K562 (cell line): Measurements from ENCODE around the gene IFT122. TPM values are rescaled to one million over a fixed set of nuclear protein-coding genes. Genes with fewer than 3 reads are reported as not detected.

Source experiments
- CEBPB ChIP-seq: fragments of 450-650 bp; IDR thresholded peaks from 2 replicates; pipeline ENCODE4 v1.6.1; 2016; ENCODE audit warnings: missing genetic modification characterization, missing compliant biosample characterization
- CTCF ChIP-seq, 3 experiments: IDR thresholded peaks in 2 of 3; conservative IDR thresholded peaks in 1 of 3; 2 replicates each; pipeline ENCODE4 v1.5.1; 2011 to 2012; ENCODE audit warnings: low read length in 3 of 3, mild to moderate bottlenecking in 3 of 3, control low read depth in 2 of 3, improper control_type of control experiment in 1 of 3, inconsistent platforms in 1 of 3, low read depth in 1 of 3, mixed read lengths in 1 of 3, moderate library complexity in 1 of 3; ENCODE audit not compliant: insufficient read depth in 2 of 3
- ESRRA ChIP-seq: fragments of 450-650 bp; IDR thresholded peaks from 2 replicates; pipeline ENCODE4 v1.6.1; 2014; ENCODE audit warnings: low read depth, mild to moderate bottlenecking, moderate library complexity, borderline replicate concordance
- GABPA ChIP-seq: fragments of 200-800 bp; sonication (Bioruptor generic); conservative IDR thresholded peaks from 2 replicates; pipeline ENCODE4 v1.6.1; 2016; ENCODE audit warnings: low read depth, missing genetic modification characterization, missing compliant biosample characterization
- HMGXB4 ChIP-seq: sonication (generic); formaldehyde crosslinking; IDR thresholded peaks from 2 replicates; pipeline ENCODE4 v1.8.1; 2023; ENCODE audit warnings: mild to moderate bottlenecking, missing genetic modification reagents
- KLF10 ChIP-seq: fragments of 250-450 bp; sonication (Bioruptor Pico); IDR thresholded peaks from 2 replicates; pipeline ENCODE4 v1.6.1; 2021; ENCODE audit warnings: matching md5 sums
- KLF13 ChIP-seq: fragments of 450-650 bp; IDR thresholded peaks from 2 replicates; pipeline ENCODE4 v1.6.1; 2016; ENCODE audit warnings: missing genetic modification characterization, low read depth, mild to moderate bottlenecking, missing compliant biosample characterization, moderate library complexity, borderline replicate concordance
- MLLT1 ChIP-seq, 2 experiments: fragments of 450-650 bp; IDR thresholded peaks; 2 replicates each; pipeline ENCODE4 v1.6.1; 2016
- PTBP1 ChIP-seq: fragments of 200-400 bp; formaldehyde crosslinking; IDR thresholded peaks from 2 replicates; pipeline ENCODE4 v1.6.1; 2017; ENCODE audit warnings: low read depth, low read length
- SAP30 ChIP-seq: fragments of 200-600 bp; sonication (generic); IDR thresholded peaks from 2 replicates; pipeline ENCODE4 v1.6.1; 2012; ENCODE audit warnings: borderline replicate concordance, low read depth, mild to moderate bottlenecking, moderate library complexity, low read length, control low read depth, inconsistent platforms; ENCODE audit not compliant: insufficient read depth, poor library complexity, severe bottlenecking
- SMAD2 ChIP-seq: fragments of 150-350 bp; IDR thresholded peaks from 2 replicates; pipeline ENCODE4 v1.6.1; 2014; ENCODE audit warnings: low read depth, mild to moderate bottlenecking, low read length
- SNAPC5 ChIP-seq: fragments of 250-450 bp; sonication (Bioruptor Pico); IDR thresholded peaks from 2 replicates; pipeline ENCODE4 v1.8.0; 2021; ENCODE audit warnings: moderate library complexity, mild to moderate bottlenecking, inconsistent platforms
- SUPT5H ChIP-seq: fragments of 450-650 bp; IDR thresholded peaks from 2 replicates; pipeline ENCODE4 v1.6.1; 2016
- THAP12 ChIP-seq: fragments of 250-450 bp; sonication (Bioruptor Pico); IDR thresholded peaks from 2 replicates; pipeline ENCODE4 v1.9.0; 2021; ENCODE audit warnings: mild to moderate bottlenecking, inconsistent platforms
- USF2 ChIP-seq: sonication (generic); formaldehyde crosslinking; IDR thresholded peaks from 2 replicates; pipeline ENCODE4 v1.5.0; 2020; ENCODE audit warnings: missing genetic modification reagents
- ZBED1 ChIP-seq: IDR thresholded peaks from 2 replicates; pipeline ENCODE4 v1.6.1; 2014
- ZNF146 ChIP-seq: IDR thresholded peaks from one replicate; pipeline ENCODE4 v1.6.1; 2018; ENCODE audit warnings: missing compliant biosample characterization; ENCODE audit not compliant: unreplicated experiment
- ZNF431 ChIP-seq: sonication (generic); formaldehyde crosslinking; IDR thresholded peaks from 2 replicates; pipeline ENCODE4 v1.8.0; 2022; ENCODE audit warnings: mild to moderate bottlenecking, missing genetic modification reagents
- ZNF586 ChIP-seq: fragments of 450-650 bp; formaldehyde crosslinking; conservative IDR thresholded peaks from 2 replicates; pipeline ENCODE4 v1.4.0; 2020; ENCODE audit warnings: mild to moderate bottlenecking, moderate library complexity
- ZSCAN29 ChIP-seq: fragments of 450-650 bp; IDR thresholded peaks from 2 replicates; pipeline ENCODE4 v1.6.1; 2017
- polyA plus RNA-seq, 8 experiments: library from polyadenylated mRNA; depleted of rRNA in 4 of 8; stranded (reverse) in 5 of 8; unstranded in 3 of 8; fragments of >200 nt; fragmentation: Nextera tagmentation in 2 of 8; fragmentation: Illumina TruSeq in 1 of 8; extraction: Ambion mirVana in 2 of 8; extraction: Trizol in 1 of 8; gene quantifications; 2 replicates each; pipeline versions ENCODE4 v1.2.1 to v1.2.3, GENCODE V29; 2011 to 2014; ENCODE audit warnings: inconsistent platforms in 1 of 8, missing spikeins in 1 of 8
- total RNA-seq, 7 experiments: library from RNA; depleted of rRNA in 6 of 7; stranded (reverse); fragments of >200 nt in 6 of 7; fragmentation: Illumina TruSeq in 2 of 7; extraction: Trizol in 2 of 7; gene quantifications; 2 replicates each; pipeline versions ENCODE4 v1.2.1 to v1.2.3, GENCODE V29; 2011 to 2021; ENCODE audit warnings: low replicate concordance in 1 of 7

Gene IFT122
- total and polyA plus RNA-seq, 9 of the 15 experiments (the other 6 are each of a cell fraction or from before 2014, with no cell fraction given), result 2.4 to 11.5 (median 7.7) TPM

- TF ChIP-seq HMGXB4 (CRISPR knock-in tag) (no peak), ZNF146 (CRISPR knock-in tag) (no peak), ESRRA (peak; percentile 38; the same call in 1 of the 2 replicates), CTCF (IDR thresholded peaks at IDR 0.05 in 2 of 3, conservative IDR thresholded peaks at IDR 0.05 in 1 of 3; ENCODE audit: insufficient read depth in 2 of 3, low read depth in 1 of 3, low read length in 3 of 3) (no peak), SAP30 (no peak), SNAPC5 (no peak), MLLT1 (IDR thresholded peaks at IDR 0.05) (0 out of 4 replicates have a peak, but pooled peaks of 1 of the 2 experiments have one; percentile 39), ZNF586 (CRISPR knock-in tag) (no peak), SMAD2 (no peak), SUPT5H (no peak), KLF10 (CRISPR knock-in tag) (no peak), ZSCAN29 (no peak), USF2 (CRISPR knock-in tag) (no peak), PTBP1 (no peak), ZNF431 (CRISPR knock-in tag) (no peak), GABPA (tag) (no peak), THAP12 (CRISPR knock-in tag) (no peak), CEBPB (tag) (peak; percentile 92), KLF13 (tag) (no peak), ZBED1 (no peak)
These were observed 21.6 kb downstream of the IFT122 start (continued) for GRCh38 chr3:129461461-129462146.
